Prostate gland (tissue), 2 donors: ENCODE data around the gene IGF2BP1.

ENCODE experiments used
- POLR2AphosphoS5 ChIP-seq: sonication (generic); formaldehyde crosslinking; IDR thresholded peaks from one replicate; pipeline ENCODE4 v1.6.1; 2017; ENCODE audit warnings: antibody characterized with exemption
- TF ChIP-seq, protein P1 (sequence below), 4 experiments: fragments of 200-600 bp in 2 of 4; fragments of 450-650 bp in 2 of 4; sonication (generic) in 2 of 4; IDR thresholded peaks; 1 replicate in 3 of 4; 2 replicates in 1 of 4; pipeline ENCODE4 v1.5.1; 2016 to 2019; ENCODE audit warnings: antibody characterized with exemption in 4 of 4, mild to moderate bottlenecking in 2 of 4, moderate library complexity in 2 of 4

DNA sequence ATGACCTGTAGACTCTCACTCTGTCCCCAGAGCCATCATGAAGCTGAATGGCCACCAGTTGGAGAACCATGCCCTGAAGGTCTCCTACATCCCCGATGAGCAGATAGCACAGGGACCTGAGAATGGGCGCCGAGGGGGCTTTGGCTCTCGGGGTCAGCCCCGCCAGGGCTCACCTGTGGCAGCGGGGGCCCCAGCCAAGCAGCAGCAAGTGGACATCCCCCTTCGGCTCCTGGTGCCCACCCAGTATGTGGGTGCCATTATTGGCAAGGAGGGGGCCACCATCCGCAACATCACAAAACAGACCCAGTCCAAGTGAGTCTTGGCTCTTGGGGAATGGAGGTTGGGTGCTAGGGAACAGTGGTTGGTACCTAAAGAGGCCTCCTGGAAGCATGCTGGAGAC, 41.0 kb downstream of the IGF2BP1 start:
- TF ChIP-seq, protein P1, sequence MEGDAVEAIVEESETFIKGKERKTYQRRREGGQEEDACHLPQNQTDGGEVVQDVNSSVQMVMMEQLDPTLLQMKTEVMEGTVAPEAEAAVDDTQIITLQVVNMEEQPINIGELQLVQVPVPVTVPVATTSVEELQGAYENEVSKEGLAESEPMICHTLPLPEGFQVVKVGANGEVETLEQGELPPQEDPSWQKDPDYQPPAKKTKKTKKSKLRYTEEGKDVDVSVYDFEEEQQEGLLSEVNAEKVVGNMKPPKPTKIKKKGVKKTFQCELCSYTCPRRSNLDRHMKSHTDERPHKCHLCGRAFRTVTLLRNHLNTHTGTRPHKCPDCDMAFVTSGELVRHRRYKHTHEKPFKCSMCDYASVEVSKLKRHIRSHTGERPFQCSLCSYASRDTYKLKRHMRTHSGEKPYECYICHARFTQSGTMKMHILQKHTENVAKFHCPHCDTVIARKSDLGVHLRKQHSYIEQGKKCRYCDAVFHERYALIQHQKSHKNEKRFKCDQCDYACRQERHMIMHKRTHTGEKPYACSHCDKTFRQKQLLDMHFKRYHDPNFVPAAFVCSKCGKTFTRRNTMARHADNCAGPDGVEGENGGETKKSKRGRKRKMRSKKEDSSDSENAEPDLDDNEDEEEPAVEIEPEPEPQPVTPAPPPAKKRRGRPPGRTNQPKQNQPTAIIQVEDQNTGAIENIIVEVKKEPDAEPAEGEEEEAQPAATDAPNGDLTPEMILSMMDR (IDR thresholded peaks at IDR 0.05) = no peak
- no peak for TF ChIP-seq POLR2AphosphoS5
